Measurements from ENCODE around the gene FBXO15.

Gene FBXO15, protein sequence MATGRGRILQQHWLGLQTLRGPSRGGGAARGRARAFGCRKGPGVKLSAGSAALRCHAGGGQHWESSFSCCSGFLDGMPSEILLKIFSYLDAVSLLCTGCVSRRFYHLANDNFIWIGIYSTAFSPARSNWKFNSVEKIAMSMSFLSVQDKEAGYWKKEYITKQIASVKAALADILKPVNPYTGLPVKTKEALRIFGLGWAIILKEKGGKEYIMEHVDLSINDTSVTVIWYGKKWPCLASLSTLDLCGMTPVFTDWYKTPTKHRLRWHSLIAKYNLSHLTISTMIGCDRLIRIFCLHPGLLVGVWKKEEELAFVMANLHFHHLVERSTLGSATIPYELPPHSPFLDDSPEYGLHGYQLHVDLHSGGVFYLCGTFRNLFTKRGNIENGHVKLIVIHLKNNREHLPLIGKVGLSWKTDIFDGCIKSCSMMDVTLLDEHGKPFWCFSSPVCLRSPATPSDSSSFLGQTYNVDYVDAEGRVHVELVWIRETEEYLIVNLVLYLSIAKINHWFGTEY

DNA sequence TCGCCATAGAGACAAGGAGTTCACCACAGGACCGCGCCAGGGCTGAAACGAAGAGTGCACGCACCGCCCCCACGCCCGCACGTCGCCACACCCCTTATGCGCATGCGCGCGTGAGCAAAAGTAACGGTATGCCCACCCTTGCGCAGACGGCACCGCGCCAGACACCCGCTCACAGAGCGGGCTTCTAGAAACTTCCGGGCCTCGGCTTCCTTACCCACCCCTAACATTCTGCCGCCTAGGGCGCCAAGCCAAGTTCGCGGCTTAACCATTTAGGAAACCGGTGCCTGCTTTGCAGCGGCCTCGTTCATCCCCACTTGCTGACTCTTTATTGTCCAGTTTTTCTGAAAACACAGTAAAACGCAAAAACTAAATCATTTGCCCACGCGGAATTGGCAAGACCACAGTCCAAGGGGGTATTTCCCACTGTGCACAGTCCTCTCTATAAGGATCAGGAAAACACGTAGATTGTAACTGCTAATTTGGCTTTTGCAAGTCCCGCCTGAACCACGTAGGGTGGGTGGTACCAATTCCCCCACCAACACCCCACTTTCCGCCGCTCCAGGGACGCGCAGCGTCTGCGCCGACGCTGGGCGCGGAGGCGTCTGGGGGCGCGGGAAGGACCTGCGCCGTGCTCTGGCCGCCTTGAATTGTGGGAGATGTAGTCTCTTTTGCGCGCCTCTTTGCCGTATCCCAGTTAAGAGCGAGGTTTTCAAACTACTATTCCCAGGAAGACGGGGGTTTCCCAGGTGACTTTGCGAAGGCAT is at the start of gene FBXO15, which contains the start of gene TIMM21:
Gene FBXO15, minus strand, starts transcription at position 56 of the 764 bp plus-strand sequence. Its CDS starts 49 bp downstream, at position 7.
Gene TIMM21, plus strand, starts transcription at position 745 of the 764 bp plus-strand sequence. CDS start 286 bp downstream, outside the sequence.
- Histone ChIP-seq H3K36me3 (ENCODE audit: control insufficient read depth, insufficient read depth, low read length) (no peaks in the 10 kb centered on the region), H3K27me3 (ENCODE audit: control insufficient read depth, insufficient read depth, low read length) (no peaks in the 10 kb centered on the region), H3K4me1 (ENCODE audit: control insufficient read depth, insufficient read depth, low read length) (peaks cover 13% of the 10 kb centered on the region), H3K27ac (ENCODE audit: low read depth, low read length) (peak within 1 kb of the TSS; percentile 96), H3K9ac (ENCODE audit: low read length) (peak within 1 kb of the TSS; percentile 76), H3K4me3 (ENCODE audit: low read length) (peak within 1 kb of the TSS; percentile 98)

DNA sequence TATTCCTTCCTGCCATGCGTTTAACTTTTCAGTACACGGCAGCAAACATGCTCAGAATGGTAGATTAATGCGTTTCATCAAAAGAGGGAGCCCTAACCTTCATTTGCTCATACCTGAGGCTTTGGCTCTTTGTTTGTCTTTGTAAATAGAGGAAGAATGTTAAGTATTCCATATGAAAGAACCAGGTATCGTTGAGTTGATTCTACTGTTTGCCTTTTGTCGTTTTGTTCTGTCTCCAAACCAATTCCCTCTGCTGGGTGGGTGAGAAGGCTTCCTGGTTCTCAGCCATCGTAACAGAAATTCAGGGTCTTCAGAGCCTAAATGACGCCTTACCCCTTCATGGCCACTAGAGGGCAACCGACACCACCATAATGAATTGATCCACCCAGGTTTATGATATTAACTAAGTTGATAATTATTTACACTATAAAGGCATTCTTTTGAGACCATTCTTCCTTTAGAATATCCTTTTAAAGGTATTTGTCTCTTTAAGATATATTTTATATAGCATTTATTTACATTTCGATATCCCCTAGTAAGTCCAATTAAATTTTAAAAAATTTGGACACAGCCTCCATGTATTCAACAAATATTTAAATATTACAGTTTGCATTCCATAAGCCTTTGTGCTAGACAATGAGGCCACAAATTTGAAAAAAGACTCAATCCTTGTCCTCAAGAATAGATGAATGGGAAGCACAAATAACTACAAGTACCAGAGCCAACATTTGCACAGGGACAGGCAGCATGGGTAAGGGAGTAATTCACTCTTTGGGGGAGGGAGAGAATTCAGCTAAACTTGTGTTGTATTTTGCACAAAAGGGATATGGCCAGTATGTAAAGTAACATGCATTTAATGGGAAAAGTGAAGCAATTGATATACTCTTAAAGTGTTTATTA is 48.8 kb upstream of the FBXO15 start:
- peaks cover 2% of the 10 kb centered on the region for H3K4me1 ChIP-seq (ENCODE audit: control insufficient read depth, insufficient read depth, low read length)
- peaks cover 2% of the 10 kb centered on the region for H3K27me3 ChIP-seq (ENCODE audit: control insufficient read depth, insufficient read depth, low read length)
- H3K9ac ChIP-seq (ENCODE audit: low read length): no peak overlapping the region
- no peak overlapping the region for H3K27ac ChIP-seq (ENCODE audit: low read depth, low read length)
- no peaks in the 10 kb centered on the region for H3K36me3 ChIP-seq (ENCODE audit: control insufficient read depth, insufficient read depth, low read length)
- H3K4me3 ChIP-seq (ENCODE audit: low read length): peak overlapping the region; percentile 37

DNA sequence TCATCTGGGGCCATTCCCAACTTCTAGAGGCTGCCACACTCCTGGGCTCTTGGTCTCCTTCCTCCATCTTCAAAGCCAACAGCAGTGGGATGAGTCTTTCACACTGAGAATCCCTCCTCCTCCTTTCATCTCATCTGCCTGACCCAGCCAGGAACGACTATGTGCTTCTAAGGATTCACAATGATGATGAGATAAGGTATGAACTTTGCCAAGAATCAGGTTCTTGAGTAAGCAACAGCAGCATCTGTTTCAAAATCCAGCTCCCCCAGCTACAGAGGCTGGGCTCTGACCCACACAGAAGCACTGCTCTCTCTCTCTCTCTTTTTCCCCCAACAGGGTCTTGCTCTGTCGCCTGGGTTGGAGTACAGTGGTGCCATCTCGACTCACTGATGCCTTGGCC is 47.1 kb upstream of the FBXO15 start:
- no peak overlapping the region for H3K4me3 ChIP-seq (ENCODE audit: low read length)
- no peak overlapping the region for H3K27ac ChIP-seq (ENCODE audit: low read depth, low read length)
- no peaks in the 10 kb centered on the region for H3K36me3 ChIP-seq (ENCODE audit: control insufficient read depth, insufficient read depth, low read length)
- no peak overlapping the region for H3K9ac ChIP-seq (ENCODE audit: low read length)
- peaks cover 2% of the 10 kb centered on the region for H3K4me1 ChIP-seq (ENCODE audit: control insufficient read depth, insufficient read depth, low read length)
- peaks cover 2% of the 10 kb centered on the region for H3K27me3 ChIP-seq (ENCODE audit: control insufficient read depth, insufficient read depth, low read length)

DNA sequence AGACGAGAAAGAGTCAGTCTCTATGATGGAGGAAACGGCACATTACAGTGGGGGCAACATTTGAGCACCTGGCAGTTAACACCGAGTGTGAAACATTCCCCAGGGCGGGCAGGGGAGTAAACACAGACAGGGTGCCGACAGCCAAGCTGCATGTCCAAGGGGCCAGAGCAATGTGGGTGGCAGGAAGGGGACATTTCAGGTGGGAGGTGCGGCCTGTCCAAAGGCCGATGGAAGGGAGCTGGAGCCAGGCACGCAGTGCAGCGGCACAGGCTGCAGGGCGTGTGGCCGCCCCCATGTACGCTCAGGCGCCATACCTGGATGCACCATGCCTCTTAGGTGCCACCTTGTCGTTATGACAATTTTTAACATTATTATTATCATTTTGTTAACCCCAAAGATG is 43.9 kb upstream of the FBXO15 start:
- Histone ChIP-seq H3K9ac (ENCODE audit: low read length) (no peak overlapping the region), H3K27me3 (ENCODE audit: control insufficient read depth, insufficient read depth, low read length) (peaks cover 2% of the 10 kb centered on the region), H3K36me3 (ENCODE audit: control insufficient read depth, insufficient read depth, low read length) (no peaks in the 10 kb centered on the region), H3K4me1 (ENCODE audit: control insufficient read depth, insufficient read depth, low read length) (no peaks in the 10 kb centered on the region), H3K27ac (ENCODE audit: low read depth, low read length) (no peak overlapping the region), H3K4me3 (ENCODE audit: low read length) (no peak overlapping the region)

DNA sequence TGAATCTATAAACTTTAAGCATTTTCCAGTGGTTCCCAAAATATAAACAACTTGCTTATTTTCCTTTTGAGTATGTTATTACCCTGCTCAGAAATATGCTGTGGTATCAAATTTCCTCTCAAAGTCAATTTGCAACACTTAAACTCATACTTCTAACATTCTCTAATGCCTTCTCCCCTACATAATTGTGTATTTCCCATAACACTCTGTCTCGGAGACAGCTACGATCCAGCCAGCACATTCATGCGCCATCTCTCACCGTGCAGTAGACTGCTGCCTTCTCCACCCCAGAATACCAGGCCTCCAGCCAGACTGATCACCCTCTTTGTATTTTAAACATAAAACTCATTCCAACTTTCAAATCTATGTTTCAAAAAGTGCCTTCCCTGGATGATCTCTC is 42.5 kb upstream of the FBXO15 start:
- Histone ChIP-seq H3K27ac (ENCODE audit: low read depth, low read length) (no peak overlapping the region), H3K4me1 (ENCODE audit: control insufficient read depth, insufficient read depth, low read length) (no peaks in the 10 kb centered on the region), H3K9ac (ENCODE audit: low read length) (no peak overlapping the region), H3K4me3 (ENCODE audit: low read length) (no peak overlapping the region), H3K27me3 (ENCODE audit: control insufficient read depth, insufficient read depth, low read length) (peaks cover 2% of the 10 kb centered on the region), H3K36me3 (ENCODE audit: control insufficient read depth, insufficient read depth, low read length) (no peaks in the 10 kb centered on the region)

DNA sequence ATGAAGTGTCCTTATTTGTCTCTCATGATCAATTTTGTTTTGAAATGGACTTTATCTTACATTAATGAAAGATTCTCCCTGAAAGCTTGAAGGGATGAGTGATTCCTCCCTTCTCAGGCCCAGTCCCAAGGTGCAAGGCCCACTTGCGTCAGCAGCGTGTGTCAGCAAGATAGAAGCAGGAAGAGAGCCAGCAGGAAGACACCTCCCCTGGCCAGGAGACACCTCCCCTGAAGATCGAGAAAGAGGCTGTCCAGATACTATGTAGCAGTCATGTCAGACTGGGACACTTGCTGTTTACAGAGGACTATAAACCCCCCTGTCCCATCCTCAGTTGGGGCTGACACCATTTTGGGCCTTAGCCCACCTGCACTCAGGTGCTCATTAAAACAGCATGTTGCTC is 39.0 kb upstream of the FBXO15 start:
- no peaks in the 10 kb centered on the region for H3K27me3 ChIP-seq (ENCODE audit: control insufficient read depth, insufficient read depth, low read length)
- no peaks in the 10 kb centered on the region for H3K36me3 ChIP-seq (ENCODE audit: control insufficient read depth, insufficient read depth, low read length)
- H3K4me1 ChIP-seq (ENCODE audit: control insufficient read depth, insufficient read depth, low read length): no peaks in the 10 kb centered on the region
- no peak overlapping the region for H3K9ac ChIP-seq (ENCODE audit: low read length)
- no peak overlapping the region for H3K4me3 ChIP-seq (ENCODE audit: low read length)
- no peak overlapping the region for H3K27ac ChIP-seq (ENCODE audit: low read depth, low read length)

DNA sequence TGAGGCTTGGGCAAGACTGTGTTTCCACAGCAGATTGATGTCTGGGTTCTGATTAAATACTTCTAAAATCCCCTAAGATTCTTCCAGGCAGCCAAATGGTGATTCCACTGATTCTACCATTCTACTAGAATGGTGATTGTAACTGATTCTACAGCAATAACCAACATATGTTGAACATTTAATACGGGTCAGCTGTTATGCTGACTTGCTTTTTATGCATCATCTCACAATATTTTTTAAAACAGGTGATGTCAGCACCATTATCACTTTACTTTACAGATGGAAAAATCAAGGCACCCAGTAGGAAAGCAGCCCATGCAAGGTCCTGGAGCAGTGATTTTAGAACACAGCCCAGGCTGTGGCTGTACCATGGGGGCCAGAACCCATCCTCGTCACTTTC is 38.2 kb upstream of the FBXO15 start:
- Histone ChIP-seq H3K36me3 (ENCODE audit: control insufficient read depth, insufficient read depth, low read length) (no peaks in the 10 kb centered on the region), H3K4me1 (ENCODE audit: control insufficient read depth, insufficient read depth, low read length) (no peaks in the 10 kb centered on the region), H3K27ac (ENCODE audit: low read depth, low read length) (no peak overlapping the region), H3K27me3 (ENCODE audit: control insufficient read depth, insufficient read depth, low read length) (no peaks in the 10 kb centered on the region), H3K9ac (ENCODE audit: low read length) (no peak overlapping the region), H3K4me3 (ENCODE audit: low read length) (no peak overlapping the region)

DNA sequence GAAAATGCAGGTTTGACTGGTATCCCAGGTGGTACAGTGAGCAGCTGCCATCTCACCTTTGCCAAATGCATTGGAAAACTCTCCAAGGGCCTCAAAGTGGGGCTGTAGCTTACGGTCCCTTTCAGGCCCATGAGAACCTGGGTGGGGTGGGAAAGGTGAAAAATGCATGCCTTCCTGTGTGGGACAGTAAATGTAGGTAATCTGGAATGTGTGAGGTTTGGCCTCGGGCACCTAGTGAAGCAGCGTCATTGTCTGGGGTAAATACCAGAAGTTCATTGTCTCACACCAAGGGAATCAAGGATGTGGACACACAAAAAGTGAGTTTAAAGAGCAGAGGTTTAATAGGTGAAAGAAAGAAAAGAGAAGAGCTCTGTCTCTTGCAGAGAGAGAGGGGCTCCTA is 37.2 kb upstream of the FBXO15 start:
- no peaks in the 10 kb centered on the region for H3K4me1 ChIP-seq (ENCODE audit: control insufficient read depth, insufficient read depth, low read length)
- H3K36me3 ChIP-seq (ENCODE audit: control insufficient read depth, insufficient read depth, low read length): no peaks in the 10 kb centered on the region
- no peak overlapping the region for H3K4me3 ChIP-seq (ENCODE audit: low read length)
- H3K27ac ChIP-seq (ENCODE audit: low read depth, low read length): no peak overlapping the region
- no peaks in the 10 kb centered on the region for H3K27me3 ChIP-seq (ENCODE audit: control insufficient read depth, insufficient read depth, low read length)
- H3K9ac ChIP-seq (ENCODE audit: low read length): no peak overlapping the region

DNA sequence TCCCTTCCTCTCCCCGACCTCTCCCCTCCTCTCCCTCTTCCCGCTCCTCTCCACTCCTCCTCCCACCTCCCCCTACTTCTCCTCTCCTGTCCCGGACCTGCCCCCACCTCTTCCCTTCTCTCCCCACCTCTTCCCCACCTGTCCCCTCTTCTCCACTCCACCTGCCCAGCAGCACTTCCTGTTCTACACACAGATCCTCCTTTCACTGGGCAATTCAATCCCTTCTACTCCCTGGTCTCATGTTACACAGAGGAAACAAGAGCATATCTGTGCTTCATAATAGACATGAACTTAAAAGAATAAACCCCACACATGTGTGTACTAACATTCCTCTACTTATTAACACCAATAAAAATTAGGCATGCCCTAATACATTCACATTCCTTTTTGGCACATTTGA is 35.5 kb upstream of the FBXO15 start:
- H3K4me1 ChIP-seq (ENCODE audit: control insufficient read depth, insufficient read depth, low read length): no peaks in the 10 kb centered on the region
- no peaks in the 10 kb centered on the region for H3K36me3 ChIP-seq (ENCODE audit: control insufficient read depth, insufficient read depth, low read length)
- H3K27ac ChIP-seq (ENCODE audit: low read depth, low read length): no peak overlapping the region
- H3K4me3 ChIP-seq (ENCODE audit: low read length): no peak overlapping the region
- no peaks in the 10 kb centered on the region for H3K27me3 ChIP-seq (ENCODE audit: control insufficient read depth, insufficient read depth, low read length)
- no peak overlapping the region for H3K9ac ChIP-seq (ENCODE audit: low read length)

DNA sequence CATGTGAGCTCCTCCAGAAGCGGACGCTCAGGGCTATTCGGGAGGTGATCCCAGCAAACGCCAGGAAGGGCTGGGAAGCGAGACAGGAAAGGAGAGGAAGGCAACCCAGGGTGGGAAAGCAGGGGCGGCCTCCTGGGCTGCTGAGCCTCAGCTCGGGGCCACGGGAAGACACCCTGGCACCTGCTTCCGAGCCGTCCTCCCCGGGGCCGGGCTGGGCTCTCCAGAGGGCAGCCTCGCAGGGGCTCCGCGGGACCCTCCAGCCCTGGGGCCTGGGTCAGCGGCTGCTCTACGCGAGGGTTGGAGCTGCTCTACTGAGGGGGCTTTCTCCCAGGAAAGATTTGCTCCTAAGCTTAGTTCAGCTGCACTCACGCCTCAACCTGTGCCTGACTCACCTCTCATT is 34.7 kb upstream of the FBXO15 start:
- no peak overlapping the region for H3K4me3 ChIP-seq (ENCODE audit: low read length)
- no peaks in the 10 kb centered on the region for H3K27me3 ChIP-seq (ENCODE audit: control insufficient read depth, insufficient read depth, low read length)

DNA sequence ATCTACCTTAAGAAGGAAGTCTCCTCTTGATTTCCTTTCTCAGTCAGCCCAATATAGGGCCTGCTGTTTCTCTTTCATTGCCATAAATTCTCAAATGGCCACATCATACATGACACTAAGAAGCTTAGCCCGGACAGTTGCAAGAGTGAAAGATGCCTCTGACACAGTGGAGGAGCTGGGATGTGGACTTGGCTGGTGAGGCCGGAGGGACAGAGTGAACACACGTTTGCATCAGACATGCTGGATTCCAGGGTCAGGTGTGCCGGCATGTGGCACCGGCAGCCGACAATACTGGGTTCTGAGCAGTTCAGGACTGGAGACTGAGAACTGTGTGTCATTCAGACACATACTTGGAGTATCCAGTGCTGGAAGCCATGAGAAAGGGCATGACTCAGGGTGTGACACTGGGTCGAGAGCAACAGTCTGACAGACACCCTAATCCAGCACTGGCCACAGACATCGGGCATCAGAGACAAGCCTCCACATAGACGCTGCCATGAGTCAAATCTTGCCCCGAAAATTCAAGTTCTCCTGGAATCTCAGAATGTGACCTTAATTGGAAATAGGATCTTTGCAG is 32.1 kb upstream of the FBXO15 start:
- Histone ChIP-seq H3K9ac (ENCODE audit: low read length) (no peak overlapping the region), H3K27me3 (ENCODE audit: control insufficient read depth, insufficient read depth, low read length) (no peaks in the 10 kb centered on the region), H3K4me1 (ENCODE audit: control insufficient read depth, insufficient read depth, low read length) (no peaks in the 10 kb centered on the region), H3K27ac (ENCODE audit: low read depth, low read length) (no peak overlapping the region), H3K36me3 (ENCODE audit: control insufficient read depth, insufficient read depth, low read length) (no peaks in the 10 kb centered on the region), H3K4me3 (ENCODE audit: low read length) (no peak overlapping the region)

More for the DNA sequence above, 34.7 kb upstream of the FBXO15 start:
- Histone ChIP-seq H3K36me3 (ENCODE audit: control insufficient read depth, insufficient read depth, low read length) (no peaks in the 10 kb centered on the region), H3K27ac (ENCODE audit: low read depth, low read length) (no peak overlapping the region), H3K9ac (ENCODE audit: low read length) (no peak overlapping the region), H3K4me1 (ENCODE audit: control insufficient read depth, insufficient read depth, low read length) (no peaks in the 10 kb centered on the region)
